ENCODE data around the gene SCGB1A1.

SCGB1A1 gene

GRCh38 chr11:62398011-62398994, 20.5 kb upstream of the SCGB1A1 start:
- DNase-seq = no peak

- no peak for DNase-seq
Observed at GRCh38 chr11:62399172-62399877, 19.5 kb upstream of the SCGB1A1 start.

GRCh38 chr11:62399878-62400266, 19.0 kb upstream of the SCGB1A1 start:
- DNase-seq = no peak

GRCh38 chr11:62400281-62400680, 18.6 kb upstream of the SCGB1A1 start:
- no peak for DNase-seq

- no peak for DNase-seq
Observed at GRCh38 chr11:62400760-62401159, 18.1 kb upstream of the SCGB1A1 start.

GRCh38 chr11:62401356-62401755, 17.5 kb upstream of the SCGB1A1 start:
- DNase-seq = no peak

- DNase-seq = no peak
Observed at GRCh38 chr11:62401811-62402210, 17.0 kb upstream of the SCGB1A1 start.

GRCh38 chr11:62402226-62402959, 16.4 kb upstream of the SCGB1A1 start:
- no peak for DNase-seq

GRCh38 chr11:62402960-62403730, 15.7 kb upstream of the SCGB1A1 start:
- no peak for DNase-seq

- no peak for DNase-seq
Observed at GRCh38 chr11:62404435-62404834, 14.4 kb upstream of the SCGB1A1 start.

GRCh38 chr11:62404901-62405300, 13.9 kb upstream of the SCGB1A1 start:
- no peak for DNase-seq

GRCh38 chr11:62406034-62406433, 12.8 kb upstream of the SCGB1A1 start:
- no peak for DNase-seq

- DNase-seq = no peak
Observed at GRCh38 chr11:62409831-62410230, 9.0 kb upstream of the SCGB1A1 start.

- no peak for DNase-seq
Observed at GRCh38 chr11:62410972-62411371, 7.9 kb upstream of the SCGB1A1 start.

- no peak for DNase-seq
Observed at GRCh38 chr11:62411524-62411923, 7.3 kb upstream of the SCGB1A1 start.

GRCh38 chr11:62413060-62413696, 5.7 kb upstream of the SCGB1A1 start:
- no peak for DNase-seq

GRCh38 chr11:62416596-62416995, 2.2 kb upstream of the SCGB1A1 start:
- no peak for DNase-seq

- DNase-seq = no peak
Observed at GRCh38 chr11:62418136-62418535, 697 bp upstream of the SCGB1A1 start.

GRCh38 chr11:62419314-62419929, 589 bp downstream of the SCGB1A1 start:
- no peak for DNase-seq

- DNase-seq = no peak
Observed at GRCh38 chr11:62419943-62420342, 1.1 kb downstream of the SCGB1A1 start.

- DNase-seq = no peak
Observed at GRCh38 chr11:62420882-62421281, 2.0 kb downstream of the SCGB1A1 start.

GRCh38 chr11:62421996-62422395, 3.2 kb downstream of the SCGB1A1 start:
- DNase-seq = no peak

Measured in DMS79 (cell line).